GM12891 (cell line): ENCODE data around the gene FAIM.
"Not testable (repeated sequence)": the region's sequence is repeated elsewhere in the genome, so short reads cannot be mapped to it uniquely, and the experiment has no call there.

Experiments used
- DNase-seq: peaks from one replicate; pipeline ENCODE4 v3.0.0; 2011; ENCODE audit warnings: low spot score; ENCODE audit not compliant: insufficient read length
- FAIRE-seq: peaks from 2 replicates; lab custom pipeline; 2011; peaks lifted over from hg19 to GRCh38; lab: Jason Lieb, UNC
- PAX5 ChIP-seq: IDR thresholded peaks from 2 replicates; pipeline ENCODE4 v1.6.1; 2011; ENCODE audit warnings: low read length, moderate library complexity, mild to moderate bottlenecking; ENCODE audit not compliant: insufficient read depth, severe bottlenecking
- POLR2A ChIP-seq: IDR thresholded peaks from 2 replicates; pipeline ENCODE4 v1.6.1; 2011; ENCODE audit warnings: low read depth, low read length, control low read depth
- POLR2AphosphoS5 ChIP-seq: IDR thresholded peaks from 2 replicates; pipeline ENCODE4 v1.6.1; 2011; ENCODE audit warnings: low read depth, low read length, control low read depth
- POU2F2 ChIP-seq: IDR thresholded peaks from 2 replicates; pipeline ENCODE4 v1.6.1; 2011; ENCODE audit warnings: low read depth, mild to moderate bottlenecking, control low read depth, low read length, moderate library complexity
- SPI1 ChIP-seq: IDR thresholded peaks from 2 replicates; pipeline ENCODE4 v1.6.1; 2011; ENCODE audit warnings: low read depth, low read length, control low read depth
- TAF1 ChIP-seq: IDR thresholded peaks from 2 replicates; pipeline ENCODE4 v1.6.1; 2011; ENCODE audit warnings: low read depth, low read length, control low read depth

FAIM gene

DNA sequence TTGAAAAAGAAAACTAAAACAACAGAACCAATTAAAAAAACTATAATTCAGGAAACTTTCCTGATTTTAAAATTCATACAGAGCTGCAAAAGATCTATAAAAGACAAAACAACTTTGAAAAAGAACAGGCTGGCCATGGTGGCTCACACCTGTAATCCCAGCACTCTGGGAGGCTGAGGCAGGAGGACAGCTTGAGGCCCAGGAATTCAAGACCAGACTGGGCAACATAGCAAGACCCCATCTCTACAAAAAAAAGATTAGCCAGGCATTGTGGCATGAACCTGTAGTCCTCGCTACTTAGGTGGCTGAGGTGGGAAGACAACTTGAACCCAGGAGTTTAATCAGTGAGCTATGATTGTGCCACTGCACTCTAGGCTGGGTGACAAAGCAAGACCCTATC is 21.2 kb upstream of the FAIM start:
- FAIRE-seq, result no peak
- no peak for DNase-seq
- TF ChIP-seq PAX5 (no peak), TAF1 (no peak), POLR2A (no peak)

DNA sequence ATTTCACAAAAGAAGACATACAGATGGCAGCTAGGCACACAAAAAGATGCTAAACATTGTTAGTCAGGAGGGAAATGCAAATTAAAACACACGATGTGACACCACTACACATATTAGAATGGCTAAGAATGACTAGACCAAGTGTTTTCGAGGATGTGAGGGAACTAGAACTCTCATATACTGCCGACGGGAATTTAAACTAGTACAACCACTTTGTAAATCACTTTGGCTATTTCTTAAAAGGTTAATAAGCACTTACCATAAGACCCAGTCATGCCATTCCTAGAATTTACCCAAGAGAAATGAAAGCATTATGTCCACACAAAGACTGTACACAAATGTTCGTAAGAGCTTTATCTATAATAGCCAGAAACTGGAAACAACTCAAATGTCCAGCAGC is 20.1 kb upstream of the FAIM start:
- TF ChIP-seq POLR2A, result no peak
- no peak for TF ChIP-seq POU2F2
- TF ChIP-seq POLR2AphosphoS5, result no peak
- no peak for TF ChIP-seq TAF1
- TF ChIP-seq SPI1, result no peak
- no peak for TF ChIP-seq PAX5
- peak; percentile 43 for FAIRE-seq
- DNase-seq, result no peak

DNA sequence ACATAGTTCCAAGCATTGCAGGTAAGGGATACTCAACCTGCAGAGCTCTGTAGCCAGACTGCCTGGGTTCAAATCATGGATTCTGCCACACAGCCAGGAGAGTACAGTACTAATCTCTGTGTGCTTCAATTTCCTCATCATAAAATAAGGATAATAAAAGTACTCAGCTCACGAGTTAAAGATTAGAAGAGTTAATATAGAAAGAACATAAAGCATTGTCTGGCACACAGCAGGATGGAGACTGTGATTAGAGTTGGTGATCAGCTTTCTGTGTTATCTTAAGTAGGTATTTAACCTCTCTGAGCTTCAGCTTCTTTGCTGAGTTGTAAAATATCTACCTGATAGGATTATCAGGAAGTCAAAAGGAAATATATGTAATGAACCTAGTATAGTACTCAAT is 17.2 kb upstream of the FAIM start:
- DNase-seq (no peak), FAIRE-seq (no peak)
- TF ChIP-seq POU2F2 (no peak), POLR2AphosphoS5 (no peak), PAX5 (no peak), SPI1 (no peak), TAF1 (no peak), POLR2A (no peak)

DNA sequence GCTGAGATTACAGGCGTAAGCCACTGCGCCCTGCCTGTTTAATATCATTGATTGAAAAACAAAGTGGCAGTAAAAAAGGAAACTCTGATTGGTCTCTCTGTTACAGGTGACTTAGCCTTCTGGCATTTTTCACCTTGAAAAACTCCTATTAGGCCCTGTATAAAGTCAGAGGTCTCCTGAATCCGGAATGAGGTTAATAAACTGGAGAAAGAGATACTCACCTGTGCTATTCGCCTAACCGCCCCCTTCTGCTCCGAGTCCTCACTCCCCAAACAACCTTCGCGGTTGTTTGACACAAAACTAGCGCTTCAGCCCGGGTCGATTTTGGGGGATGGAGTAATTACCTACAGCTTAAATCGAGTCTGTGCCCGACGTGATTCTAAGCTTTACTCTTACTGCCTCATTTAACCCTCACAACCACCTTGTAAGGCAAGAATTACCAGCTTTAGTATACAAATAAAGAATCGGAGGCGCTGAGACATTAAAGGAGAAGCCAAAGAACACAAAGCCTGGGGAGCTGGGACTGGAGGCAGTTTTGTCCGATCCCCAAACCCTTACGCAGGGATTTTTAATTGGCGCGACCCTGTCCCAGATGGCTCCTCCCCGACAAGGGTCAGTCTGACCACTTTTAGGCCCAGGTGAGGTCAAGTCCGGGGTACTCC is 15.0 kb upstream of the FAIM start:
- DNase-seq, result no peak
- FAIRE-seq, result no peak
- TF ChIP-seq POU2F2 (no peak), POLR2A (no peak), TAF1 (no peak), POLR2AphosphoS5 (no peak), PAX5 (no peak), SPI1 (no peak)

DNA sequence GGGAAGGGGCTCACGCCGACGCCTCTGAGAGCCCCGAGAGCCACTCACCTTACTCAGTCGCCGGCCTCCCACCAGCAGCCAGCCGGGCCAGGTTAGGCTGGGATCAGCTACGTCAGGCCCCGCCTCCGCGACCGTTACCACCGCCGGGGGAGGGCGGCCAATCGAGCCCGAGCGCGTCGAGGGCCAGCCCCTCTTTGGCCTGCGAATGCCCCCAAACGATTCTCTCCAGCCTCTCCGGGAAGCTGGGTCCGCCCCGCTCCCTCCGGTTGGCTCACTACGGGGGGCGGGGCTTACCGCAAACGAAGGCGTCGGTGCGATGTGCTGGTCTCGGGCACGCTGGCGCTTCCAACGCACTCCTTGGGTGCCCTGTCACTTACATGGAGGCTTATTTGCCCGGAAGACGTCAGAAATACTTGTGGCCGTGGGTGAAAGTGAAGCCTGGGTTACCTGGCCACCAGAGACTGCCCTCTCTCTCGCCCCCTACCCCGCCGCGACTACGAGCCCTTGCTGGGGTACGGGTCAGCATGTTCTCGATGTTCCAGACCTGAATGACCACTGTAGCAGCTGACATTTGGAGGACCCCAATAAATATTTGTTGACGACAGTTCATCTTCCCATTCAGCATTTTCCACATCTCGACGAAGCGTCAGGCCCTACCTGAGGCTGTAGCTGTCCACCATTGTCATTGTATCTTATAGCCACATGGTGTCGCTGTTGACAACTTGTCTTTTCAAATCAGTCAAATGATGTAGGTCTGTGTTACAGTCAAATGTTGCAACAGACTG is 14.2 kb upstream of the FAIM start, which contains the start of gene CEP70:
CEP70 (minus strand) TSS at position 111 of the 785 bp plus-strand sequence. CDS start 21,333 bp downstream, outside the sequence.
- peak; percentile 100 for FAIRE-seq
- peak; percentile 53 for DNase-seq
- TF ChIP-seq POU2F2 (no peak), TAF1 (no peak), SPI1 (no peak), POLR2AphosphoS5 (no peak), POLR2A (no peak), PAX5 (no peak)

DNA sequence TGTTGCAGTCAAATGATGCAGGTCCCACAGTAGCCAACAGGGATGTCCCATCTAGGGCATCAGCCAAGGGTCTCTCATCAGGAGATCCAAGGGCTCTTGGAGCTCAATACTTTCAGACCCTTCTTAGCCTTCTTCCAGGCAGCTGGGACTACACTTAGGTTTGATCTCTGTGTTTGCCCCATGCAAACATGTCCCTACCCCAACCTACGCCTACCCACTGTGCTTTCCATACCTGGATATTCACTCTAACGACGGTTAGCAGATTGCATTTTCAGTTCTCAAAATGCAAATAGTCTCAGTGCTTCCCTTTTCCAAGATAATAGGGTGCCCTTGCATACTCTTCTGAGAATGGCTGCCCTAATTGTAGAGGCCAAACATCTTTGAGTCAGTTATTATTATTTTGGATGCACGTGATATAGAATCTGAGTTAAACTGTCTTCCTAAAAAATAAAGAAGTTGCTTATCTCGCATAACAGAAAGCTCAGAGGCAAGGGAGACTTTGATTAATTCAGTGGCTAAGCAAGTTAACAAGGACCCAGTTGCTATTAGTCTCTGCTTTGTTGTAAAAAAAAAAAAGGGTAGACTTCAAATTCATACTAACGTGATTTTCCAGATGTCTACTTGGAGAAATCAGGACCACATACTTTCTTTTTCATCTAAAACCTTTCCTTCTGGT is 13.5 kb upstream of the FAIM start:
- FAIRE-seq (no peak), DNase-seq (no peak)
- TF ChIP-seq PAX5, result no peak
- no peak for TF ChIP-seq POLR2A
- no peak for TF ChIP-seq SPI1
- no peak for TF ChIP-seq POLR2AphosphoS5
- TF ChIP-seq TAF1, result no peak
- TF ChIP-seq POU2F2, result no peak

DNA sequence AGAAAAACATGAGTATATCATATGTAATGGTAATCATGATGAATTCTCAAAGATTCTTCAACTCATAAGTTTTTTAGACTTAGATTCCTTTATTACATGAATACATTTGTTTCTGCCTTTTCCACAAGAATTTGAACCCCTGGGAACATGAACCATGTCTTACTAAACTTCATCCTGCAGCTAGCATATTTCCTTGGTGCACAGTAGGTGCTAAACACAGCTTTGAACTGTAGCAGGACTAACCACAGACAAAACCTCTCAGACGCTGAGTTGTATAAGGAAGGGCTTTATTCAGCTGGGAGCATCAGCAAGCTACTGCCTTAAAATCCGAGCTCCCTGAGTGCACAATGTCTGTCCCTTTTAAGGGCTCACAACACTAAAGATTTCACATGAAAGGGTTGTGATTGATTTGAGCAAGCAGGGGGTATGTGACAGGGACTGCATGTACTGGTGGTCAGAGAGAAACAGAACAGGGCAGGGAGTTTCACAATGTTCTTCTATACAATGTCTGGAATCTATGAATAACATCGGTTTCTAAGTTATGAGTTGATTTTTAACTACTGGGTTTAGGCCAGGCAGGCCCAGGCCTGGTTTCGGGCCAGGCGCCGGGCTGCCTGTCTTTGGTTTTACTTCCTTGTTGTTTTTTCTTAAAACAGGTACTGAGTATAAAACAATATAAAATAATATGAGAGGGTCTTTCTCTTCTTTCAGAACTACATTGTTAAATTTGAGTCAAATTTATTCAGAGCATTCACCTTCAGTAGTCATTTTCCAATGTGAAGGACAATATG is 11.2 kb upstream of the FAIM start:
- not testable (repeated sequence) for DNase-seq, FAIRE-seq

DNA sequence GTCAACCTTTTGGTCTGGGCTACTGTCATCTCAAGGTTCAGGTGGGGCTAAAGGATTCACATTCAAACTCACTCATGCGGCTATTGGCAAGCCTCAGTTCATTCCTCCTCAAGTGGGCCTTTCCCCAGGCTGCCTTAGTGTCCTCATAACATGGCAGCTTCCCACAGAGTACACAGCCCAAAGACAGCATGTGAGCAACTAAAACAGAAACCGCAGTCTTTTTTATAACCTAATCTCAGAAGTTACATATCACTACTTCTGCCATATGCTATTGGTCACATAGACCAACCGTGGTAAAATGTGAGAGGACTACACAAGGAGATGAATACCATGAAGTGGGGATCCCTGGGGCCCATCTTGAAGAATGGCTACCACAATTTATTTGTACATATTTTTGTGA is 10.0 kb upstream of the FAIM start:
- TF ChIP-seq POLR2A, result no peak
- TF ChIP-seq PAX5, result no peak
- no peak for TF ChIP-seq POLR2AphosphoS5
- TF ChIP-seq TAF1, result no peak
- no peak for TF ChIP-seq POU2F2
- TF ChIP-seq SPI1, result no peak
- FAIRE-seq, result no peak
- DNase-seq, result no peak

DNA sequence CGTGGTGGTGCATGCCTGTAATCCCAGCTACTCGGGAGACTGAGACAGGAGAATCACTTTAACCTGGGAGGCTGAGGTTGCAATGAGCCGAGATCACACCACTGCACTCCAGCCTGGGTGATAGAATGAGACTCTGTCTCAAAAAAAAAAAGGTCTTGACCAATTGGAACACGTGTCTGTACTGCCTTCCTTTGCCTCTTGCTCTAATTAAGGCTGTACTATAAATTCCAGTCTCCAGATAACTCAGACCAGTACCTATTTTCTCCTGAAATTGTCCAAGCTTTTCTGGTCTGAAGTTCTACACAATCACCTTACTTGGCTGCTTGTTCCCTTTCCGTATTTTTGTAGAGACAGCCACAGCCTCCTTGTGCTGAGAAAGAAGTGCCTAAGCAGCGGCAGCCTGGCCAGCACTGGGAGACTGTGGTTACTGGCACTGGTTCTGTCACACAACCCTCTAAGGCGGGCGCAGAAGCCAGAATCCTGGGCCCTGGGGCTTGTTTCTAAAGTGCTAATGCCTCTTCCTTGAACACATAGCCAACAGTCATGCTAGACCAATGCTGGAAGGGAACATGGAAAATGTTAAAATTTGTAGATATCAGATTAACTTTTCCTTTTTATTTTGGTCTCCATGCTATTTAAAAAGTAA is 8.3 kb upstream of the FAIM start:
- TF ChIP-seq POLR2A (no peak), TAF1 (no peak), PAX5 (no peak), SPI1 (no peak), POLR2AphosphoS5 (no peak), POU2F2 (no peak)
- DNase-seq, result no peak
- FAIRE-seq, result no peak

DNA sequence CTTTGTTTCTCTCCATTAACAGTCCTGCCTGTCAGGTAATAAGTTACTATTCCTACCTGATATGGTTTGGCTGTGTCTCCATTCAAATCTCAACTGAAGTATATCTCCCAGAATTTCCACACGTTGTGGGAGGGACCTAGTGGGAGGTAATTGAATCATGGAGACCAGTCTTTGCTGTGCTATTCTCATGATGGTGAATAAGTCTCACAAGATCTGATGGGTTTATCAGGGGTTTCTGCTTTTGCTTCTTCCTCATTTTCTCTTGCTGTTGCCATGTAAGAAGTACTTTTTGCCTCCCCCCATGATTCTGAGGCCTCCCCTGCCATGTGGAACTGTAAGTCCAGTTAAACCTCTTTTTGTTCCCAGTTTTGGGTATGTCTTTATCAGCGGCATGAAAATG is 6.9 kb upstream of the FAIM start:
- FAIRE-seq, DNase-seq: not testable (repeated sequence)

DNA sequence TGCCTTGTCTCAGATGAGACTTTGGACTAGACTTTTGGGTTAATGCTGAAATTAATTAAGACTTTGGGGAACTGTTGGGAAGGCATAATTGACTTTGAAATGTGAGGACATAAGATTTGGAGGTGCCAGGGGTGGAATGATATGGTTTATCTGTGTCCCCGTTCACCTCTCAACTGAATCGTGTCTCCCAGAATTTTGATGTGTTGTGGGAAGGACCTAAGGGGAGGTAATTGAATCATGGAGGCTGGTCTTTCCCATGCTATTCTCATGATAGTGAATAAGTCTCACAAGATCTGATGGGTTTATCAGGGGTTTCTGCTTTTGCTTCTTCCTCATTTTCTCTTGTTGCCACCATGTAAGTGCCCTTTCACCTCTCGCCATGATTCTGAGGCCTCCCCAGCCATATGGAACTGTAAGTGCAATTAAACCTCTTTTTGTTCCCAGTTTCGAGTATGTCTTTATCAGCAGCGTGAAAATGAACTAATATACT is 4.4 kb upstream of the FAIM start:
- FAIRE-seq, DNase-seq: not testable (repeated sequence)
